ENCODE results near the gene ANKRD40CL. TPM values are rescaled to one million over a fixed set of nuclear protein-coding genes. Genes with fewer than 3 reads are reported as not detected.

ANKRD40CL gene
- total and polyA plus RNA-seq, 9 of the 15 experiments (the other 6 are each of a cell fraction or from before 2014, with no cell fraction given), result not detected

DNA sequence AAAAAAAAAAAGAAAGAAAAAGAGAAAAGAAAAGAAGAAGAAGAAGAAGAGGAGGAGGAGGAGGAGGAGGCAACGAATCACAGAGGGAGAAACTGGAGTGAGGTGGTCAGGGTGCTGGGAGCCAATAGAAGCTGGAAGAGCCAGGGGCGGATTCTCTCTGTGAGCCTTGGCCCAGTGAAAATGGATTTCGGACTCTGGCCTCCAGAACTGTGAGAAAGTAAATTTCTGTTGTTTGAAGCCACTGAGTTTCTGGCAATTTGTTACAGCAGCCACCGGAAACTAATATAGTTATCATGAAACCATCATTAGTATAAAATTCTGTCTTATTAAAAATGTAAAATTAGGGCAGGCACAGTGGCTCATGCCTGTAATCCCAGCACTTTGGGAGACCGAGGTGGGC lies 40.4 kb upstream of the ANKRD40CL start:
- H3K4me3 ChIP-seq, result no peak overlapping the region
- intact Hi-C loops (cut with micrococcal nuclease) (no loop called here), in situ Hi-C loops (cut with MboI) (no loop called here)
- FAIRE-seq (no peak), ATAC-seq (no peak), DNase-seq (ENCODE audit: extremely low read depth in 1 of 4, low spot score in 3 of 4) (no peak)
- 34% methylated on average over 4 of the region's 5 CpGs for WGBS (ENCODE audit: insufficient coverage, low coverage, missing lambda C conversion rate)
- no peaks in the 10 kb centered on the region for H4K20me1 ChIP-seq (replicated peaks; ENCODE audit: control insufficient read depth, insufficient read depth, low read length)
- no peaks in the 10 kb centered on the region for H3K79me2 ChIP-seq (ENCODE audit: control insufficient read depth, insufficient read depth, low read length)
- POLR2A ChIA-PET, result interaction anchor here (0.6 kb wide), 1 partner anchor 23 kb away, joined by 3 read pairs; no protein-coding TSS in a partner anchor
- H3K9me1 ChIP-seq (ENCODE audit: control insufficient read depth, insufficient read depth, low read length), result no peaks in the 10 kb centered on the region
- no peak overlapping the region for H2AFZ ChIP-seq (ENCODE audit: low read depth, low read length)
- peaks cover 3 to 7% of the 10 kb centered on the region in 2 experiments; a peak in 4 of 5 replicates for H3K27me3 ChIP-seq (ENCODE audit: control insufficient read depth in 2 of 2, insufficient read depth in 2 of 2, low read length in 2 of 2)
- CTCF ChIA-PET (ENCODE audit: low intra/inter-chr PET ratio), result no interaction called here
- no peak overlapping the region for H3K27ac ChIP-seq (ENCODE audit: extremely low read depth, low read depth, low read length)
- no peak overlapping the region for H3K9ac ChIP-seq (ENCODE audit: insufficient read depth in 1 of 2, low read depth in 2 of 2, low read length in 2 of 2)
- no peaks in the 10 kb centered on the region for H3K9me3 ChIP-seq (replicated peaks; ENCODE audit: control insufficient read depth, insufficient read depth, low read depth, low read length)
- no peaks in the 10 kb centered on the region for H3K36me3 ChIP-seq (ENCODE audit: control insufficient read depth, insufficient read depth, low read length)
- H3K4me1 ChIP-seq (replicated peaks in 1 of 2; ENCODE audit: control insufficient read depth in 2 of 2, insufficient read depth in 2 of 2, low read length in 2 of 2), result peaks cover 0 to 3% of the 10 kb centered on the region in 2 experiments; a peak in 1 of 5 replicates
- no TSS peak for BruUV-seq (replicated peaks)
- no peak overlapping the region for H3K4me2 ChIP-seq (ENCODE audit: insufficient read depth, low read length)
- TF ChIP-seq CREM (IDR thresholded peaks at IDR 0.05; ENCODE audit: low read depth), result no peak
- TF ChIP-seq ZNF699 (CRISPR knock-in tag; IDR thresholded peaks at IDR 0.05; ENCODE audit: insufficient replicate concordance), result no peak
- TF ChIP-seq, protein P1, sequence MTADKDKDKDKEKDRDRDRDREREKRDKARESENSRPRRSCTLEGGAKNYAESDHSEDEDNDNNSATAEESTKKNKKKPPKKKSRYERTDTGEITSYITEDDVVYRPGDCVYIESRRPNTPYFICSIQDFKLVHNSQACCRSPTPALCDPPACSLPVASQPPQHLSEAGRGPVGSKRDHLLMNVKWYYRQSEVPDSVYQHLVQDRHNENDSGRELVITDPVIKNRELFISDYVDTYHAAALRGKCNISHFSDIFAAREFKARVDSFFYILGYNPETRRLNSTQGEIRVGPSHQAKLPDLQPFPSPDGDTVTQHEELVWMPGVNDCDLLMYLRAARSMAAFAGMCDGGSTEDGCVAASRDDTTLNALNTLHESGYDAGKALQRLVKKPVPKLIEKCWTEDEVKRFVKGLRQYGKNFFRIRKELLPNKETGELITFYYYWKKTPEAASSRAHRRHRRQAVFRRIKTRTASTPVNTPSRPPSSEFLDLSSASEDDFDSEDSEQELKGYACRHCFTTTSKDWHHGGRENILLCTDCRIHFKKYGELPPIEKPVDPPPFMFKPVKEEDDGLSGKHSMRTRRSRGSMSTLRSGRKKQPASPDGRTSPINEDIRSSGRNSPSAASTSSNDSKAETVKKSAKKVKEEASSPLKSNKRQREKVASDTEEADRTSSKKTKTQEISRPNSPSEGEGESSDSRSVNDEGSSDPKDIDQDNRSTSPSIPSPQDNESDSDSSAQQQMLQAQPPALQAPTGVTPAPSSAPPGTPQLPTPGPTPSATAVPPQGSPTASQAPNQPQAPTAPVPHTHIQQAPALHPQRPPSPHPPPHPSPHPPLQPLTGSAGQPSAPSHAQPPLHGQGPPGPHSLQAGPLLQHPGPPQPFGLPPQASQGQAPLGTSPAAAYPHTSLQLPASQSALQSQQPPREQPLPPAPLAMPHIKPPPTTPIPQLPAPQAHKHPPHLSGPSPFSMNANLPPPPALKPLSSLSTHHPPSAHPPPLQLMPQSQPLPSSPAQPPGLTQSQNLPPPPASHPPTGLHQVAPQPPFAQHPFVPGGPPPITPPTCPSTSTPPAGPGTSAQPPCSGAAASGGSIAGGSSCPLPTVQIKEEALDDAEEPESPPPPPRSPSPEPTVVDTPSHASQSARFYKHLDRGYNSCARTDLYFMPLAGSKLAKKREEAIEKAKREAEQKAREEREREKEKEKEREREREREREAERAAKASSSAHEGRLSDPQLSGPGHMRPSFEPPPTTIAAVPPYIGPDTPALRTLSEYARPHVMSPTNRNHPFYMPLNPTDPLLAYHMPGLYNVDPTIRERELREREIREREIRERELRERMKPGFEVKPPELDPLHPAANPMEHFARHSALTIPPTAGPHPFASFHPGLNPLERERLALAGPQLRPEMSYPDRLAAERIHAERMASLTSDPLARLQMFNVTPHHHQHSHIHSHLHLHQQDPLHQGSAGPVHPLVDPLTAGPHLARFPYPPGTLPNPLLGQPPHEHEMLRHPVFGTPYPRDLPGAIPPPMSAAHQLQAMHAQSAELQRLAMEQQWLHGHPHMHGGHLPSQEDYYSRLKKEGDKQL (CRISPR knock-in tag; IDR thresholded peaks at IDR 0.05; ENCODE audit: borderline replicate concordance), result no peak
- TF ChIP-seq HLTF (IDR thresholded peaks at IDR 0.05), result no peak
- no peak for TF ChIP-seq TOE1 (IDR thresholded peaks at IDR 0.05; ENCODE audit: borderline replicate concordance)
- TF ChIP-seq TOE1 (CRISPR knock-in tag; IDR thresholded peaks at IDR 0.05; ENCODE audit: borderline replicate concordance, low read depth), result no peak
- no peak for TF ChIP-seq HNRNPH1 (optimal IDR thresholded peaks at IDR 0.05; ENCODE audit: low read depth, low read length)
- no peak for TF ChIP-seq KAT2B (IDR thresholded peaks at IDR 0.05; ENCODE audit: low read depth, low read length)
- TF ChIP-seq ZNF12 (CRISPR knock-in tag; IDR thresholded peaks at IDR 0.05), result no peak
- TF ChIP-seq, protein P2, sequence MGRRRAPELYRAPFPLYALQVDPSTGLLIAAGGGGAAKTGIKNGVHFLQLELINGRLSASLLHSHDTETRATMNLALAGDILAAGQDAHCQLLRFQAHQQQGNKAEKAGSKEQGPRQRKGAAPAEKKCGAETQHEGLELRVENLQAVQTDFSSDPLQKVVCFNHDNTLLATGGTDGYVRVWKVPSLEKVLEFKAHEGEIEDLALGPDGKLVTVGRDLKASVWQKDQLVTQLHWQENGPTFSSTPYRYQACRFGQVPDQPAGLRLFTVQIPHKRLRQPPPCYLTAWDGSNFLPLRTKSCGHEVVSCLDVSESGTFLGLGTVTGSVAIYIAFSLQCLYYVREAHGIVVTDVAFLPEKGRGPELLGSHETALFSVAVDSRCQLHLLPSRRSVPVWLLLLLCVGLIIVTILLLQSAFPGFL (CRISPR knock-in tag; IDR thresholded peaks at IDR 0.05), result no peak
- TF ChIP-seq FOS (IDR thresholded peaks at IDR 0.05; ENCODE audit: extremely low read depth, insufficient read length), result no peak
- TF ChIP-seq RFX5 (IDR thresholded peaks at IDR 0.05; ENCODE audit: low read depth, low read length), result no peak
- no peak for TF ChIP-seq POLR2H (tag; IDR thresholded peaks at IDR 0.05; ENCODE audit: low read depth)
- TF ChIP-seq ZFP30 (CRISPR knock-in tag; IDR thresholded peaks at IDR 0.05; ENCODE audit: borderline replicate concordance), result no peak
- no peak for TF ChIP-seq ZNF589 (CRISPR knock-in tag; IDR thresholded peaks at IDR 0.05; ENCODE audit: low read depth)
- no peak for TF ChIP-seq HDAC8 (tag; IDR thresholded peaks at IDR 0.05)

Data from K562 (cell line).